Breast epithelium (tissue), 3 donors: ENCODE data around the gene MDN1.

Experiments
- POLR2A ChIP-seq: fragments of 450-650 bp; IDR thresholded peaks from one replicate; pipeline ENCODE4 v1.6.1; 2016; ENCODE audit warnings: antibody characterized with exemption, mild to moderate bottlenecking, moderate library complexity
- POLR2AphosphoS5 ChIP-seq, 3 donors: sonication (generic); formaldehyde crosslinking; IDR thresholded peaks; one replicate each; pipeline ENCODE4 v1.6.1; 2017; ENCODE audit warnings: antibody characterized with exemption in 3 of 3
- TF ChIP-seq, protein P1 (sequence below), 3 donors: fragments of 450-650 bp; IDR thresholded peaks; one replicate each; pipeline ENCODE4 v1.5.1; 2016 to 2017; ENCODE audit warnings: antibody characterized with exemption in 3 of 3, mild to moderate bottlenecking in 3 of 3, moderate library complexity in 3 of 3

DNA sequence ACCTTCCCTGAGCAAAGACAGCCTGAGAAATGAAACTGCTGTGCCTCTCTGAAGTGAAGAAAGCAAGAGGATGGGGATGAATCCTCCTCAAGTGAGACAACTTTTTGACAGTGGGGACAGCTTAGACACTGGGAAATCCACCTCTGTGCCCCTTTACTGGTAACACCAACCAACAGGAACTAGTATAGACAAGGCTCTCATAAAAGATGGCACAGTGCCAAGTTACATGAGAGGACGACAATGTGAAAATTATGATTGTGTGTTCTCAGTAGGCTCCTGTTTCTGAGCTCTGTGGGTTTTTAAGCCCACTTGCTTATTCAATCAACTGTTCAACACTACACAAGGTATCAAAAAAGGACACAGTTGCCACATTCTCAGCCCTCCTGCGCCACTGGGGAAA, 139.4 kb downstream of the MDN1 start:
- TF ChIP-seq, protein P1, sequence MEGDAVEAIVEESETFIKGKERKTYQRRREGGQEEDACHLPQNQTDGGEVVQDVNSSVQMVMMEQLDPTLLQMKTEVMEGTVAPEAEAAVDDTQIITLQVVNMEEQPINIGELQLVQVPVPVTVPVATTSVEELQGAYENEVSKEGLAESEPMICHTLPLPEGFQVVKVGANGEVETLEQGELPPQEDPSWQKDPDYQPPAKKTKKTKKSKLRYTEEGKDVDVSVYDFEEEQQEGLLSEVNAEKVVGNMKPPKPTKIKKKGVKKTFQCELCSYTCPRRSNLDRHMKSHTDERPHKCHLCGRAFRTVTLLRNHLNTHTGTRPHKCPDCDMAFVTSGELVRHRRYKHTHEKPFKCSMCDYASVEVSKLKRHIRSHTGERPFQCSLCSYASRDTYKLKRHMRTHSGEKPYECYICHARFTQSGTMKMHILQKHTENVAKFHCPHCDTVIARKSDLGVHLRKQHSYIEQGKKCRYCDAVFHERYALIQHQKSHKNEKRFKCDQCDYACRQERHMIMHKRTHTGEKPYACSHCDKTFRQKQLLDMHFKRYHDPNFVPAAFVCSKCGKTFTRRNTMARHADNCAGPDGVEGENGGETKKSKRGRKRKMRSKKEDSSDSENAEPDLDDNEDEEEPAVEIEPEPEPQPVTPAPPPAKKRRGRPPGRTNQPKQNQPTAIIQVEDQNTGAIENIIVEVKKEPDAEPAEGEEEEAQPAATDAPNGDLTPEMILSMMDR (IDR thresholded peaks at IDR 0.05) = no peak
- no peak for TF ChIP-seq POLR2A
- TF ChIP-seq POLR2AphosphoS5 (IDR thresholded peaks at IDR 0.05) = no peak
